Neuronal stem cell (in vitro differentiated cells): ENCODE measurements around the gene TMEM164.

ENCODE experiments used
- DNase-seq: peaks from one replicate; pipeline ENCODE4 v3.0.0-alpha.2; 2013; ENCODE audit warnings: low spot score
- H2AFZ ChIP-seq: one replicate; pipeline ENCODE4 v1.6.1; 2013; ENCODE audit warnings: mild to moderate bottlenecking, low read length, inconsistent platforms
- H2AK5ac ChIP-seq: 2 replicates; pipeline ENCODE4 v1.6.1; 2013; ENCODE audit warnings: low read depth, mild to moderate bottlenecking, inconsistent platforms, low read length, moderate library complexity, mixed read lengths
- H2BK120ac ChIP-seq: 2 replicates; pipeline ENCODE4 v1.6.1; 2013; ENCODE audit warnings: low read depth, mild to moderate bottlenecking, inconsistent platforms, low read length, moderate library complexity, mixed read lengths
- H2BK12ac ChIP-seq: one replicate; pipeline ENCODE4 v1.6.1; 2013; ENCODE audit warnings: low read length, inconsistent platforms
- H2BK15ac ChIP-seq: 2 replicates; pipeline ENCODE4 v1.6.1; 2013; ENCODE audit warnings: mild to moderate bottlenecking, low read length, inconsistent platforms, mixed read lengths
- H2BK5ac ChIP-seq: one replicate; pipeline ENCODE4 v1.6.1; 2013; ENCODE audit warnings: inconsistent platforms, mild to moderate bottlenecking, low read length, moderate library complexity
- H3K14ac ChIP-seq: one replicate; pipeline ENCODE4 v1.6.1; 2013; ENCODE audit warnings: low read length, inconsistent platforms
- H3K18ac ChIP-seq: 2 replicates; pipeline ENCODE4 v1.6.1; 2013; ENCODE audit warnings: low read length, inconsistent platforms
- H3K23ac ChIP-seq: 2 replicates; pipeline ENCODE4 v1.6.1; 2013; ENCODE audit warnings: low read depth, mild to moderate bottlenecking, mixed read lengths, low read length, inconsistent platforms; ENCODE audit not compliant: poor library complexity
- H3K27ac ChIP-seq: replicated peaks from 3 replicates; pipeline ENCODE4 v1.5.1; 2013; ENCODE audit warnings: low read length, inconsistent platforms
- H3K27me3 ChIP-seq, 3 experiments: 2 replicates each; pipeline ENCODE4 v1.6.1; 2013; ENCODE audit warnings: low read length in 3 of 3, mild to moderate bottlenecking in 2 of 3, inconsistent platforms in 1 of 3, low read depth in 1 of 3, mixed read lengths in 1 of 3, moderate library complexity in 1 of 3; ENCODE audit not compliant: control insufficient read depth in 3 of 3, insufficient read depth in 3 of 3
- H3K36me3 ChIP-seq, 2 donors: replicated peaks in 1 of 2; 2 replicates each; pipeline ENCODE4 v1.6.1; 2013; ENCODE audit warnings: low read length in 2 of 2; ENCODE audit not compliant: control insufficient read depth in 2 of 2, insufficient read depth in 2 of 2
- H3K4ac ChIP-seq: 2 replicates; pipeline ENCODE4 v1.6.1; 2013; ENCODE audit warnings: inconsistent platforms, mild to moderate bottlenecking, low read length, moderate library complexity
- H3K4me1 ChIP-seq, 2 donors: 1 replicate in 1 of 2; 2 replicates in 1 of 2; pipeline ENCODE4 v1.6.1; 2013; ENCODE audit warnings: low read length in 2 of 2, low read depth in 1 of 2; ENCODE audit not compliant: control insufficient read depth in 2 of 2, insufficient read depth in 1 of 2
- H3K4me2 ChIP-seq: one replicate; pipeline ENCODE4 v1.6.1; 2013; ENCODE audit warnings: mild to moderate bottlenecking, low read length, inconsistent platforms; ENCODE audit not compliant: insufficient read depth, poor library complexity, severe bottlenecking
- H3K4me3 ChIP-seq, 2 donors: 2 replicates each; pipeline ENCODE4 v1.5.1; 2013; ENCODE audit warnings: low read length in 2 of 2, mild to moderate bottlenecking in 2 of 2, inconsistent platforms in 1 of 2, moderate library complexity in 1 of 2
- H3K79me1 ChIP-seq: one replicate; pipeline ENCODE4 v1.6.1; 2013; ENCODE audit warnings: low read depth, mild to moderate bottlenecking, inconsistent platforms, low read length, moderate library complexity
- H3K9ac ChIP-seq: one replicate; pipeline ENCODE4 v1.6.1; 2013; ENCODE audit warnings: mild to moderate bottlenecking, low read depth, low read length, inconsistent platforms; ENCODE audit not compliant: poor library complexity
- H3K9me3 ChIP-seq, 2 donors: replicated peaks in 1 of 2; 2 replicates each; pipeline versions ENCODE3 to v1.6.1; 2013; ENCODE audit warnings: low read length in 2 of 2, mild to moderate bottlenecking in 2 of 2, inconsistent platforms in 1 of 2, low read depth in 1 of 2, mixed read lengths in 1 of 2, moderate library complexity in 1 of 2; ENCODE audit not compliant: control insufficient read depth in 2 of 2, insufficient read depth in 1 of 2
- H4K8ac ChIP-seq: one replicate; pipeline ENCODE4 v1.6.1; 2013; ENCODE audit warnings: low read depth, mild to moderate bottlenecking, inconsistent platforms, low read length, moderate library complexity
- H4K91ac ChIP-seq: one replicate; pipeline ENCODE4 v1.6.1; 2013; ENCODE audit warnings: low read length, low read depth, mild to moderate bottlenecking, inconsistent platforms; ENCODE audit not compliant: poor library complexity
- WGBS, 2 donors: extraction: QIAGEN DNeasy Blood & Tissue Kit; methylation state at CpG; one replicate each; pipeline ENCODE4 v1.1.7; 2013; ENCODE audit warnings: missing lambda C conversion rate in 2 of 2, mixed read lengths in 1 of 2; ENCODE audit not compliant: insufficient read length in 2 of 2, insufficient replicate concordance in 1 of 2; ENCODE audit errors: extremely low coverage in 2 of 2; 5-methylcytosine and 5-hydroxymethylcytosine counted together

The TMEM164 gene

GRCh38 chrX:109990582-109991276 lies 12.2 kb upstream of the TMEM164 start:
- Histone ChIP-seq H4K91ac (no peak overlapping the region), H3K4me1 (no peaks in the 10 kb centered on the region), H2BK5ac (no peak overlapping the region), H3K27ac (no peak overlapping the region), H3K4ac (no peak overlapping the region), H3K4me2 (no peak overlapping the region), H3K9me3 (no peaks in the 10 kb centered on the region), H4K8ac (no peak overlapping the region), H2AK5ac (no peak overlapping the region), H3K36me3 (no peaks in the 10 kb centered on the region), H2BK120ac (no peak overlapping the region), H3K79me1 (no peaks in the 10 kb centered on the region), H2BK12ac (no peak overlapping the region), H3K9ac (no peak overlapping the region), H3K4me3 (no peak overlapping the region), H3K23ac (no peak overlapping the region), H3K14ac (no peak overlapping the region), H3K27me3 (peaks cover 0 to 17% (median 0%) of the 10 kb centered on the region in 3 experiments), H2AFZ (no peak overlapping the region), H2BK15ac (no peak overlapping the region), H3K18ac (no peak overlapping the region)
- WGBS, 2 donors: no CpG with 5 or more reads among the region's 3 CpGs
- DNase-seq: no peak

- H3K4ac ChIP-seq: no peak overlapping the region
- no peaks in the 10 kb centered on the region for H3K4me1 ChIP-seq
- H2BK15ac ChIP-seq: no peak overlapping the region
- H3K18ac ChIP-seq: no peak overlapping the region
- H3K9ac ChIP-seq: no peak overlapping the region
- H4K8ac ChIP-seq: no peak overlapping the region
- no peak overlapping the region for H4K91ac ChIP-seq
- DNase-seq: no peak
- H3K14ac ChIP-seq: no peak overlapping the region
- H3K4me3 ChIP-seq: no peak overlapping the region
- H2AK5ac ChIP-seq: no peak overlapping the region
- H2BK5ac ChIP-seq: no peak overlapping the region
- H3K36me3 ChIP-seq: no peaks in the 10 kb centered on the region
- H3K79me1 ChIP-seq: no peaks in the 10 kb centered on the region
- H3K23ac ChIP-seq: no peak overlapping the region
- H2BK120ac ChIP-seq: no peak overlapping the region
- no peak overlapping the region for H2BK12ac ChIP-seq
- H3K9me3 ChIP-seq: no peaks in the 10 kb centered on the region
- no peak overlapping the region for H3K4me2 ChIP-seq
- no CpG with 5 or more reads among the region's 1 CpG for WGBS, 2 donors
- H2AFZ ChIP-seq: no peak overlapping the region
- H3K27ac ChIP-seq: no peak overlapping the region
- H3K27me3 ChIP-seq: peaks cover 0 to 17% (median 0%) of the 10 kb centered on the region in 3 experiments
Observed at GRCh38 chrX:109992203-109992602, 10.7 kb upstream of the TMEM164 start.

DNA sequence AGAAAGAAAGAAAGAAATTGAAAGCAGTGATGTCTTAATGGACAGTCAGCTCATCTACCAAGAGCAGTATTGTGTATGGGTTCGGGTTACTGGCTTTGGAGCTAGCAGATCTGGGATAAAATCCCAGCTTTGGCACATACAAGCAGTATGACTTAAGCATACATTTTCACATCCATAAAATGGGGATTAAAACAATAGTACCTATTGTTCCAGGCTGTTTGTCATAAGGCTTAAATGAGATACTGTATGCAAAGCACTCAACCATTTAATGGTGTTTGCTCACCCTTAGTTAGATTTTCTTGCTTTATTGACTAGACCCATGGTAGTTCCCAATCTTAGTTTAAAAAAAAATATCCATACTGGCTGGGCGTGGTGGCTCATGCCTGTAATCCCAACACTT lies 7.8 kb upstream of the TMEM164 start:
- no peak overlapping the region for H3K18ac ChIP-seq
- H3K27me3 ChIP-seq: peaks cover 0 to 10% (median 0%) of the 10 kb centered on the region in 3 experiments
- H3K9me3 ChIP-seq: no peaks in the 10 kb centered on the region
- no peak overlapping the region for H3K14ac ChIP-seq
- H3K36me3 ChIP-seq: no peaks in the 10 kb centered on the region
- no peak overlapping the region for H2BK5ac ChIP-seq
- no peak overlapping the region for H3K23ac ChIP-seq
- H2BK120ac ChIP-seq: no peak overlapping the region
- no peak overlapping the region for H2BK12ac ChIP-seq
- no peak overlapping the region for H4K91ac ChIP-seq
- no peak overlapping the region for H2BK15ac ChIP-seq
- H3K79me1 ChIP-seq: no peaks in the 10 kb centered on the region
- no peak overlapping the region for H3K4me3 ChIP-seq
- H3K9ac ChIP-seq: no peak overlapping the region
- no peak overlapping the region for H3K4me2 ChIP-seq
- H3K4ac ChIP-seq: no peak overlapping the region
- peaks cover 0 to 1% of the 10 kb centered on the region in 2 donors for H3K4me1 ChIP-seq
- no peak overlapping the region for H2AK5ac ChIP-seq
- H4K8ac ChIP-seq: no peak overlapping the region
- no peak overlapping the region for H2AFZ ChIP-seq
- no peak overlapping the region for H3K27ac ChIP-seq
- no peak for DNase-seq
- WGBS, 2 donors: no CpG with 5 or more reads among the region's 2 CpGs

- Histone ChIP-seq H4K91ac (no peak overlapping the region), H3K36me3 (no peaks in the 10 kb centered on the region), H3K4me1 (peaks cover 4 to 5% of the 10 kb centered on the region in 2 donors), H2BK120ac (no peak overlapping the region), H3K27ac (no peak overlapping the region), H2BK15ac (no peak overlapping the region), H3K79me1 (no peaks in the 10 kb centered on the region), H2BK12ac (no peak overlapping the region), H3K4me3 (no peak overlapping the region), H4K8ac (no peak overlapping the region), H2BK5ac (no peak overlapping the region), H2AK5ac (no peak overlapping the region), H2AFZ (peak overlapping the region; percentile 20), H3K9me3 (no peaks in the 10 kb centered on the region), H3K23ac (no peak overlapping the region), H3K27me3 (peaks cover 0 to 3% (median 0%) of the 10 kb centered on the region in 3 experiments), H3K4ac (no peak overlapping the region), H3K4me2 (no peak overlapping the region), H3K9ac (no peak overlapping the region), H3K18ac (no peak overlapping the region), H3K14ac (no peak overlapping the region)
- no CpG with 5 or more reads among the region's 6 CpGs for WGBS, 2 donors
- no peak for DNase-seq
Observed at GRCh38 chrX:109997786-109998452, 5.0 kb upstream of the TMEM164 start.
